Urinary bladder (tissue), 4 donors: ENCODE results near the gene PCBP4. TPM values are rescaled to one million over a fixed set of nuclear protein-coding genes. Genes with fewer than 3 reads are reported as not detected.

Experiments
- DNase-seq: peaks from one replicate; pipeline ENCODE4 v3.0.0-alpha.2; 2015; ENCODE audit errors: extremely low spot score
- H3K27ac ChIP-seq: one replicate; pipeline ENCODE4 v1.5.1; 2013; ENCODE audit warnings: low read depth, mild to moderate bottlenecking, moderate library complexity
- H3K36me3 ChIP-seq: one replicate; pipeline ENCODE4 v1.6.1; 2013; ENCODE audit warnings: mild to moderate bottlenecking, moderate library complexity; ENCODE audit not compliant: insufficient read depth
- H3K4me1 ChIP-seq: one replicate; pipeline ENCODE4 v1.6.1; 2013; ENCODE audit warnings: mild to moderate bottlenecking, moderate library complexity; ENCODE audit not compliant: insufficient read depth
- H3K4me3 ChIP-seq: one replicate; pipeline ENCODE4 v1.5.1; 2013; ENCODE audit warnings: low read depth, low read length
- WGBS: extraction: QIAGEN DNeasy Blood & Tissue Kit; methylation state at CpG from one replicate; pipeline ENCODE4 v1.1.7; 2013; 5-methylcytosine and 5-hydroxymethylcytosine counted together
- polyA plus RNA-seq: library from polyadenylated mRNA; stranded (reverse); fragments of 200-250 nt; gene quantifications from one replicate; pipeline ENCODE4 v1.2.3, GENCODE V29; 2013
- total RNA-seq: library from RNA; depleted of rRNA; stranded (reverse); fragments of >200 nt; gene quantifications from one replicate; pipeline ENCODE4 v1.2.3, GENCODE V29; 2014
- donor health status: healthy with polysubstance abuse.
- donor health status: healthy.

PCBP4 gene
- total and polyA plus RNA-seq, 2 donors = 22.4 to 43.9 TPM

- WGBS = 78% methylated on average over 12 of the region's 12 CpGs
- Histone ChIP-seq H3K4me1 (no peaks in the 10 kb centered on the region), H3K36me3 (no peaks in the 10 kb centered on the region), H3K4me3 (no peak overlapping the region), H3K27ac (no peak overlapping the region)
- DNase-seq = no peak
Measured at GRCh38 chr3:51986010-51986947, 19.0 kb upstream of the PCBP4 start.

- DNase-seq = no peak
- Histone ChIP-seq H3K4me3 (no peak overlapping the region), H3K4me1 (no peaks in the 10 kb centered on the region), H3K36me3 (no peaks in the 10 kb centered on the region), H3K27ac (no peak overlapping the region)
- 82% methylated on average over 6 of the region's 6 CpGs for WGBS
Measured at GRCh38 chr3:51985063-51985462, 17.8 kb upstream of the PCBP4 start.

DNA sequence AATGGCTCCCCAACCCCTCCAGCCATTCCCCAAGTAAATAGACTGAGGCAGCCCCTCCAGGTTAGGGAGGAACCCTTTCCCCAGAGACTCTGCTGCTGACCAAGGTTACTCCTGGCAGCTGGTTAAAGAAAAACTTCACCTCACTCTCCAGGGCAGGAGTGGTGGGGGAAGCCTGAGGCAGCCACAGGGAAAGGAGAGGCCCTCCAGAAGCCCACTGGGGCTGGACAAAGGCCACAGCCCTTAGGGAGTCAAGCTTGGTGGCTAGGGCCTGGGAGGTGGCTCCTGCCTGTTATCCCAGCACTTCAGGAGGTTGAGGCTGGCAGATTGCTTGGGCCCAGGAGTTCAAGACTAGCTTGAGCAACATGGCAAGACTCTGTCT, 17.0 kb upstream of the PCBP4 start:
- Histone ChIP-seq H3K4me1 (no peaks in the 10 kb centered on the region), H3K27ac (peak overlapping the region; percentile 97), H3K4me3 (no peak overlapping the region), H3K36me3 (no peaks in the 10 kb centered on the region)
- DNase-seq = no peak

DNA sequence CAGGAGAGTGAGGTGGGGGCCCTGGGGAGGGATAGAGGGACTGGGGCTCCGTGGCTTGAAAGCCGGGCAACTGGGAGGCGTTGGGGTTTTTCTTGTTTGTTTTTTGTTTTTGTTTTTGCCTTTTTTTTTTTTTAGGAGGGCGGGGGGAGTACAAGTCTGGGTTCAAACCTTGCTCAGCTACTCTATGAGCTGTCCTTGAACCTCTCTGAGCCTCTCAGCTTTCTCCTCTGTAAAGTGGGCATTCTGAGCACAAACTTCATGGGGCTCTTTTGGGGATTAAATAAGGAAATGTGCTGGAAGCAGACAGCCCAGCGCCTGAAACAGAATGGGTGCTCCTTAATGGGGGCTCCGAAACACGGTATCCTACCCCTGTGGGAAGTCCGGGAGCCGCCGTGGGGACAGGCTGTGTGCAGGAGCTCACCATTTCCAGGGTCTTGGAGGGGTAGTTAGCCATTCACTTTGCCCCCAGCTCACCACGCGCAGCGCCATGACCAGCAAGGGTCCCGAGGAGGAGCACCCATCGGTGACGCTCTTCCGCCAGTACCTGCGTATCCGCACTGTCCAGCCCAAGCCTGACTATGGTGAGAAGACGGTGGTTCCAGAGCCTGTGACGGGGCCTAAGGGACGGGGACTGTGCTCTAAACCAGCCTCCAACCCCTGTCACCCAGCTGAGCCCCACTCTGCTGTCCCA, 16.5 kb upstream of the PCBP4 start:
- WGBS = 68% methylated on average over 22 of the region's 22 CpGs
- H3K4me3 ChIP-seq = peak overlapping the region; percentile 42
- H3K36me3 ChIP-seq = no peaks in the 10 kb centered on the region
- no peak for DNase-seq
- peak overlapping the region; percentile 97 for H3K27ac ChIP-seq
- H3K4me1 ChIP-seq = no peaks in the 10 kb centered on the region

GRCh38 chr3:51982838-51983577, 15.8 kb upstream of the PCBP4 start, which contains the start of gene ACY1:
TSS of gene ACY1 (plus strand) at chr3:51983535. CDS start at chr3:51984065, 530 bp downstream.
- peak within 1 kb of the TSS; percentile 42 for H3K4me3 ChIP-seq
- DNase-seq = no peak
- under 1% methylated on average over 68 of the region's 68 CpGs for whole genome bisulfite sequencing

GRCh38 chr3:51982352-51982837, 15.1 kb upstream of the PCBP4 start:
- no peaks in the 10 kb centered on the region for H3K4me1 ChIP-seq
- WGBS = 9% methylated on average over 4 of the region's 4 CpGs
- no peaks in the 10 kb centered on the region for H3K36me3 ChIP-seq
- H3K27ac ChIP-seq = peak overlapping the region; percentile 97
- DNase-seq = no peak
- H3K4me3 ChIP-seq = peak overlapping the region; percentile 42

More at GRCh38 chr3:51982838-51983577, 15.8 kb upstream of the PCBP4 start, which contains the start of gene ACY1:
- Histone ChIP-seq H3K27ac (peak within 1 kb of the TSS; percentile 97), H3K4me1 (no peaks in the 10 kb centered on the region), H3K36me3 (no peaks in the 10 kb centered on the region)

- H3K27ac ChIP-seq = no peak overlapping the region
- WGBS = 96% methylated on average over 10 of the region's 10 CpGs
- no peak for DNase-seq
- no peaks in the 10 kb centered on the region for H3K36me3 ChIP-seq
- no peak overlapping the region for H3K4me3 ChIP-seq
- no peaks in the 10 kb centered on the region for H3K4me1 ChIP-seq
Measured at GRCh38 chr3:51980253-51980652, 13.0 kb upstream of the PCBP4 start.

DNA sequence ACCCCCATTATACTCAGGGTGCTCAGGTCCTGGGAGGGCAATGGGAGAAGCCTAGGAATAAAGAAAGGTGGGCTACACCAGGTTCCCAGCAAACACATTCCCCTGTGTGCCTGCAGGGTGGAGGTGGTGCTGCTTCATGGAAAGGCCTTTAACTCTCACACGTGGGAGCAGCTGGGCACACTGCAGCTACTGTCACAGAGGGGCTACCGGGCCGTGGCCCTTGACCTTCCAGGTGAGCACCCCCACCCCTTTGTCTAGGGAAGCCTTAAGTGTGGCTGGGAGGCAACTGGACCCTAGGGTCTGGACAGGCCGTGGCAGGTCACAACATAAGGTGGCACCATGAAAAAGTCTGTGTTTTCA, 10.9 kb upstream of the PCBP4 start:
- Histone ChIP-seq H3K27ac (no peak overlapping the region), H3K4me1 (no peaks in the 10 kb centered on the region), H3K4me3 (no peak overlapping the region), H3K36me3 (no peaks in the 10 kb centered on the region)
- DNase-seq = no peak
- 78% methylated on average over 4 of the region's 4 CpGs for WGBS

GRCh38 chr3:51977446-51978142, 10.3 kb upstream of the PCBP4 start:
- DNase-seq = no peak
- H3K4me3 ChIP-seq = no peak overlapping the region
- H3K4me1 ChIP-seq = no peaks in the 10 kb centered on the region
- no peaks in the 10 kb centered on the region for H3K36me3 ChIP-seq
- H3K27ac ChIP-seq = no peak overlapping the region
- WGBS = 90% methylated on average over 9 of the region's 9 CpGs

- 26% methylated on average over 46 of the region's 46 CpGs for WGBS
- no peak for DNase-seq
- Histone ChIP-seq H3K4me3 (no peak overlapping the region), H3K4me1 (no peaks in the 10 kb centered on the region), H3K27ac (peak overlapping the region; percentile 51), H3K36me3 (no peaks in the 10 kb centered on the region)
Measured at GRCh38 chr3:51975852-51976549, 8.7 kb upstream of the PCBP4 start.

GRCh38 chr3:51974963-51975851, 8.0 kb upstream of the PCBP4 start, which contains the start of gene ABHD14A:
TSS of gene ABHD14A (plus strand) at chr3:51975064. CDS start at chr3:51975136, 72 bp downstream.
- H3K36me3 ChIP-seq = no peaks in the 10 kb centered on the region
- under 1% methylated on average over 63 of the region's 63 CpGs for WGBS
- no peak for DNase-seq
- H3K27ac ChIP-seq = peak within 1 kb of the TSS; percentile 96
- no peaks in the 10 kb centered on the region for H3K4me1 ChIP-seq
- H3K4me3 ChIP-seq = peak within 1 kb of the TSS; percentile 61
